Measurements from ENCODE around the gene CLCN4.
A peak's percentile ranks its signal among the peaks of the same experiment; 100 is the strongest.

CLCN4 gene

GRCh38 chrX:10203617-10204016, 46.8 kb downstream of the CLCN4 start:
- no peak overlapping the region for H3K4me3 ChIP-seq
- no peak overlapping the region for H3K27ac ChIP-seq
- TF ChIP-seq Cebpa-rat (IDR thresholded peaks at IDR 0.05): no peak
- no peaks in the 10 kb centered on the region for H3K36me3 ChIP-seq
- H4K20me1 ChIP-seq: no peaks in the 10 kb centered on the region
- no peaks in the 10 kb centered on the region for H3K9me3 ChIP-seq
- H3K4me2 ChIP-seq: no peak overlapping the region
- peaks cover 16% of the 10 kb centered on the region for H3K4me1 ChIP-seq
- no peak overlapping the region for H3K9ac ChIP-seq
- H3K27me3 ChIP-seq: peaks cover 8% of the 10 kb centered on the region

- Histone ChIP-seq H3K4me1 (peaks cover 3% of the 10 kb centered on the region; the same call in 1 of the 2 replicates), H3K27me3 (peaks cover 7% of the 10 kb centered on the region), H3K36me3 (no peaks in the 10 kb centered on the region), H3K27ac (no peak overlapping the region), H4K20me1 (no peaks in the 10 kb centered on the region), H3K9me3 (no peaks in the 10 kb centered on the region), H3K4me2 (no peak overlapping the region), H3K4me3 (no peak overlapping the region), H3K9ac (no peak overlapping the region)
- TF ChIP-seq Cebpa-rat (IDR thresholded peaks at IDR 0.05): no peak
These were observed 49.5 kb downstream of the CLCN4 start for GRCh38 chrX:10206317-10206716.

GRCh38 chrX:10208281-10208856, 51.6 kb downstream of the CLCN4 start:
- Histone ChIP-seq H3K36me3 (no peaks in the 10 kb centered on the region), H3K27ac (no peak overlapping the region), H4K20me1 (no peaks in the 10 kb centered on the region), H3K9ac (no peak overlapping the region), H3K4me1 (peaks cover 6% of the 10 kb centered on the region; the same call in 1 of the 2 replicates), H3K27me3 (peaks cover 7% of the 10 kb centered on the region), H3K4me3 (no peak overlapping the region), H3K9me3 (no peaks in the 10 kb centered on the region), H3K4me2 (no peak overlapping the region)
- TF ChIP-seq Cebpa-rat (IDR thresholded peaks at IDR 0.05): no peak

DNA sequence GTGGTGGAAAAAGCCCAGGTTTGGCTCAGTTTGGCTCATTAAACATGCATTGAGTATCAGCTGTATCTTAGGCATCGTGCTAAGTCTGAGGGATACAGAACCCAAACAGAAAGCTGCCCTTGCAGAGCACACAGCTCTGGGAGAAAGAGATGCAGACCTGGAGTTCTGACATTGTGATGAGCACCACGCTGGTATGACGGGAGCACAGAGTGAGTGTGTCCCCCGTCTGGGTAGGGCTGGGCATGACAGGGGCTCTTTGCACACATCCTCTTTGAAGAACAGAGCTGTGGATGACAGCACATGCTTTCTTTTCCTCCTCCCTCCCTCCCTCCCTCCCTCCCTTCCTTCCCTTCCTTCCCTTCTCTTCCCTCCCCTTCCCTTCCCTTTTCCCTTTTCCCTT, 52.2 kb downstream of the CLCN4 start:
- Histone ChIP-seq H3K9ac (no peak overlapping the region), H3K4me2 (no peak overlapping the region), H3K4me3 (no peak overlapping the region), H3K27me3 (peaks cover 7% of the 10 kb centered on the region), H3K36me3 (no peaks in the 10 kb centered on the region), H3K4me1 (peaks cover 6% of the 10 kb centered on the region; the same call in 1 of the 2 replicates), H4K20me1 (no peaks in the 10 kb centered on the region), H3K27ac (no peak overlapping the region), H3K9me3 (no peaks in the 10 kb centered on the region)
- no peak for TF ChIP-seq Cebpa-rat (IDR thresholded peaks at IDR 0.05)

DNA sequence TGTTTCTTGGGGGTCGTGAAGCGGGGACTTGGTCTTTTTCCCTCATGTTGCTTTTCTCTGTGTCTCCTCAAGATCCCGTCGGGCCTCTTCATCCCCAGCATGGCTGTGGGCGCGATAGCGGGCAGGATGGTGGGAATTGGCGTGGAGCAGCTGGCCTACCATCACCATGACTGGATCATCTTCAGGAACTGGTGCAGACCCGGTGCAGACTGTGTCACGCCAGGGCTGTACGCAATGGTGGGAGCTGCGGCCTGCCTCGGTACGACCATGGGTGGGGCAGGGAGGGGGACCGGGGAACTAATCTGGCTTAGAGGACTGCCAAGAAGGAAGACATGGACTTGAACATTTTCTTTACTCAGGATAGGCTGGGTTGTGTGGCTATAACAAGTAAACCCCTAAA, 55.6 kb downstream of the CLCN4 start:
- Histone ChIP-seq H4K20me1 (no peaks in the 10 kb centered on the region), H3K9ac (no peak overlapping the region), H3K4me2 (no peak overlapping the region), H3K36me3 (no peaks in the 10 kb centered on the region), H3K4me3 (no peak overlapping the region), H3K9me3 (no peaks in the 10 kb centered on the region), H3K4me1 (peaks cover 10% of the 10 kb centered on the region), H3K27me3 (peaks cover 13% of the 10 kb centered on the region), H3K27ac (no peak overlapping the region)
- TF ChIP-seq Cebpa-rat (IDR thresholded peaks at IDR 0.05): no peak

DNA sequence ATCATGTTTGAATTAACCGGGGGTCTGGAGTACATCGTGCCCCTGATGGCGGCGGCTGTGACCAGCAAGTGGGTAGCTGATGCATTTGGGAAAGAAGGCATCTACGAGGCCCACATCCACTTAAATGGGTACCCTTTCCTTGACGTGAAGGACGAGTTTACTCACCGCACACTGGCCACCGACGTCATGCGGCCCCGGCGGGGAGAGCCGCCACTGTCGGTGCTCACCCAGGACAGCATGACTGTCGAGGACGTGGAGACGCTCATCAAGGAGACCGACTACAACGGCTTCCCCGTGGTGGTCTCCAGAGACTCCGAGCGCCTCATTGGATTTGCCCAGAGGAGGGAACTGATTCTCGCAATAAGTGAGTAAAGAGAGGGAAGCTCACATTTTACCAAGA, 56.9 kb downstream of the CLCN4 start:
- no peaks in the 10 kb centered on the region for H4K20me1 ChIP-seq
- no peaks in the 10 kb centered on the region for H3K36me3 ChIP-seq
- no peaks in the 10 kb centered on the region for H3K9me3 ChIP-seq
- peaks cover 5% of the 10 kb centered on the region; the same call in 1 of the 2 replicates for H3K27me3 ChIP-seq
- H3K4me2 ChIP-seq: no peak overlapping the region
- H3K4me1 ChIP-seq: peaks cover 24% of the 10 kb centered on the region
- H3K9ac ChIP-seq: no peak overlapping the region
- H3K4me3 ChIP-seq: no peak overlapping the region
- no peak overlapping the region for H3K27ac ChIP-seq
- TF ChIP-seq Cebpa-rat (IDR thresholded peaks at IDR 0.05): no peak

- no peak overlapping the region for H3K4me2 ChIP-seq
- peaks cover 17% of the 10 kb centered on the region; the same call in 1 of the 2 replicates for H3K27me3 ChIP-seq
- H3K36me3 ChIP-seq: no peaks in the 10 kb centered on the region
- no peak for TF ChIP-seq Cebpa-rat (IDR thresholded peaks at IDR 0.05)
- peaks cover 16% of the 10 kb centered on the region; the same call in 1 of the 2 replicates for H3K9me3 ChIP-seq
- no peaks in the 10 kb centered on the region for H4K20me1 ChIP-seq
- H3K4me3 ChIP-seq: no peak overlapping the region
- no peak overlapping the region for H3K27ac ChIP-seq
- peaks cover 32% of the 10 kb centered on the region for H3K4me1 ChIP-seq
- no peak overlapping the region for H3K9ac ChIP-seq
These were observed 59.4 kb downstream of the CLCN4 start for GRCh38 chrX:10216208-10216607.

GRCh38 chrX:10217198-10217597, 60.4 kb downstream of the CLCN4 start:
- no peak overlapping the region for H3K27ac ChIP-seq
- H3K4me2 ChIP-seq: 0 out of 2 replicates have a peak overlapping the region, but pooled peaks have one; percentile 33
- H3K9ac ChIP-seq: no peak overlapping the region
- H3K36me3 ChIP-seq: no peaks in the 10 kb centered on the region
- H4K20me1 ChIP-seq: no peaks in the 10 kb centered on the region
- peaks cover 38% of the 10 kb centered on the region for H3K4me1 ChIP-seq
- no peak overlapping the region for H3K4me3 ChIP-seq
- peaks cover 26% of the 10 kb centered on the region for H3K27me3 ChIP-seq
- TF ChIP-seq Cebpa-rat (IDR thresholded peaks at IDR 0.05): no peak
- peaks cover 16% of the 10 kb centered on the region; the same call in 1 of the 2 replicates for H3K9me3 ChIP-seq

GRCh38 chrX:10221651-10222050, 64.9 kb downstream of the CLCN4 start:
- Histone ChIP-seq H3K9me3 (peaks cover 39% of the 10 kb centered on the region), H3K4me1 (peaks cover 46% of the 10 kb centered on the region), H3K4me3 (no peak overlapping the region; the same call in 1 of the 2 replicates), H4K20me1 (no peaks in the 10 kb centered on the region), H3K27ac (peak overlapping the region; percentile 11; the same call in 1 of the 2 replicates), H3K9ac (no peak overlapping the region), H3K36me3 (no peaks in the 10 kb centered on the region), H3K4me2 (peak overlapping the region; percentile 60), H3K27me3 (peaks cover 33% of the 10 kb centered on the region; the same call in 1 of the 2 replicates)
- no peak for TF ChIP-seq Cebpa-rat (IDR thresholded peaks at IDR 0.05)

GRCh38 chrX:10223276-10223675, 66.5 kb downstream of the CLCN4 start:
- no peak overlapping the region for H3K4me3 ChIP-seq
- peaks cover 33% of the 10 kb centered on the region; the same call in 1 of the 2 replicates for H3K27me3 ChIP-seq
- H4K20me1 ChIP-seq: no peaks in the 10 kb centered on the region
- no peak overlapping the region for H3K4me2 ChIP-seq
- peaks cover 33% of the 10 kb centered on the region for H3K4me1 ChIP-seq
- no peaks in the 10 kb centered on the region for H3K36me3 ChIP-seq
- H3K9me3 ChIP-seq: peaks cover 41% of the 10 kb centered on the region
- no peak overlapping the region for H3K9ac ChIP-seq
- no peak overlapping the region for H3K27ac ChIP-seq
- TF ChIP-seq Cebpa-rat (IDR thresholded peaks at IDR 0.05): no peak

Measured in BLaER1 (cell line).